ENCODE results near the gene NFATC1.

- TF ChIP-seq, protein P1, sequence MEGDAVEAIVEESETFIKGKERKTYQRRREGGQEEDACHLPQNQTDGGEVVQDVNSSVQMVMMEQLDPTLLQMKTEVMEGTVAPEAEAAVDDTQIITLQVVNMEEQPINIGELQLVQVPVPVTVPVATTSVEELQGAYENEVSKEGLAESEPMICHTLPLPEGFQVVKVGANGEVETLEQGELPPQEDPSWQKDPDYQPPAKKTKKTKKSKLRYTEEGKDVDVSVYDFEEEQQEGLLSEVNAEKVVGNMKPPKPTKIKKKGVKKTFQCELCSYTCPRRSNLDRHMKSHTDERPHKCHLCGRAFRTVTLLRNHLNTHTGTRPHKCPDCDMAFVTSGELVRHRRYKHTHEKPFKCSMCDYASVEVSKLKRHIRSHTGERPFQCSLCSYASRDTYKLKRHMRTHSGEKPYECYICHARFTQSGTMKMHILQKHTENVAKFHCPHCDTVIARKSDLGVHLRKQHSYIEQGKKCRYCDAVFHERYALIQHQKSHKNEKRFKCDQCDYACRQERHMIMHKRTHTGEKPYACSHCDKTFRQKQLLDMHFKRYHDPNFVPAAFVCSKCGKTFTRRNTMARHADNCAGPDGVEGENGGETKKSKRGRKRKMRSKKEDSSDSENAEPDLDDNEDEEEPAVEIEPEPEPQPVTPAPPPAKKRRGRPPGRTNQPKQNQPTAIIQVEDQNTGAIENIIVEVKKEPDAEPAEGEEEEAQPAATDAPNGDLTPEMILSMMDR (IDR thresholded peaks at IDR 0.05; ENCODE audit: borderline replicate concordance, extremely low read depth, low read length, poor library complexity, severe bottlenecking): no peak
- TF ChIP-seq EZH2 (IDR thresholded peaks at IDR 0.05; ENCODE audit: borderline replicate concordance, low read depth, low read length, severe bottlenecking): no peak
These were observed 11.0 kb downstream of the NFATC1 start for GRCh38 chr18:79406708-79407107.

Measured in DND-41 (cell line).